K562 treated with DMSO at 1 percent for 4 hours (cell line): ENCODE measurements around the gene TRAM2. TPM values are rescaled to one million over a fixed set of nuclear protein-coding genes. Genes with fewer than 3 reads are reported as not detected.

Experiments
- total RNA-seq: library from RNA; unstranded; fragments of 300-600 nt; gene quantifications from 2 replicates; pipeline ENCODE4 v1.2.3, GENCODE V29; 2022; ENCODE audit not compliant: insufficient read depth

Gene TRAM2, protein sequence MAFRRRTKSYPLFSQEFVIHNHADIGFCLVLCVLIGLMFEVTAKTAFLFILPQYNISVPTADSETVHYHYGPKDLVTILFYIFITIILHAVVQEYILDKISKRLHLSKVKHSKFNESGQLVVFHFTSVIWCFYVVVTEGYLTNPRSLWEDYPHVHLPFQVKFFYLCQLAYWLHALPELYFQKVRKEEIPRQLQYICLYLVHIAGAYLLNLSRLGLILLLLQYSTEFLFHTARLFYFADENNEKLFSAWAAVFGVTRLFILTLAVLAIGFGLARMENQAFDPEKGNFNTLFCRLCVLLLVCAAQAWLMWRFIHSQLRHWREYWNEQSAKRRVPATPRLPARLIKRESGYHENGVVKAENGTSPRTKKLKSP
- 10.3 and 12.5 TPM in 2 replicates for total RNA-seq

GRCh38 chr6:52577022-52577777 is at the start of gene TRAM2:
Gene TRAM2 (minus strand): TSS chr6:52577060. CDS start chr6:52576915, 145 bp downstream.

Other genes starting within 250 kb of the TRAM2 start
- 9.3 and 12.5 TPM in 2 replicates for gene PAQR8, start 214.9 kb downstream of the TRAM2 start, total RNA-seq
- gene EFHC1, start 156.7 kb downstream of the TRAM2 start, total RNA-seq = 5.3 and 16.8 TPM in 2 replicates
- 7.3 and 7.6 TPM in 2 replicates for gene TMEM14A, start 94.1 kb upstream of the TRAM2 start, total RNA-seq
- gene GSTA2, start 186.4 kb upstream of the TRAM2 start, total RNA-seq = not detected in 2 replicates
- gene GSTA1, start 226.8 kb upstream of the TRAM2 start, total RNA-seq = not detected in 2 replicates